SU-DHL-6 (cell line): Measurements from ENCODE around the gene FAM124A.

Experiments used
- H2AFZ ChIP-seq: fragments of 200-600 bp; sonication (generic); 2 replicates; pipeline ENCODE4 v1.6.1; 2014; ENCODE audit warnings: low read depth, mild to moderate bottlenecking, moderate library complexity, mixed read lengths, antibody characterized with exemption, low read length; ENCODE audit not compliant: severe bottlenecking
- H3F3A ChIP-seq: fragments of 200-600 bp; shearing (Covaris generic); 2 replicates; pipeline ENCODE4 v1.6.0; 2016; ENCODE audit warnings: antibody characterized with exemption, mild to moderate bottlenecking; ENCODE audit not compliant: insufficient read depth
- H3K27ac ChIP-seq: fragments of 200-600 bp; sonication (generic); 2 replicates; pipeline ENCODE4 v1.5.1; 2016; ENCODE audit warnings: low read depth, mild to moderate bottlenecking, low read length, moderate library complexity, mixed read lengths
- H3K27me3 ChIP-seq: fragments of 200-600 bp; sonication (generic), shearing (Covaris generic); 2 replicates; pipeline ENCODE4 v1.6.0; 2014; ENCODE audit warnings: mild to moderate bottlenecking, low read length
- H3K36me3 ChIP-seq: fragments of 200-600 bp; sonication (generic); 2 replicates; pipeline ENCODE4 v1.6.1; 2014; ENCODE audit warnings: mild to moderate bottlenecking, low read length, mixed read lengths
- H3K4me2 ChIP-seq: fragments of 300-600, 200-600 bp; shearing (Covaris generic), sonication (generic); 2 replicates; pipeline ENCODE4 v1.6.0; 2014; ENCODE audit warnings: low read length, low read depth, mild to moderate bottlenecking; ENCODE audit not compliant: poor library complexity, severe bottlenecking
- H3K4me3 ChIP-seq: fragments of 200-600 bp; sonication (generic); 2 replicates; pipeline ENCODE4 v1.5.1; 2014; ENCODE audit warnings: antibody characterized with exemption, low read length, mild to moderate bottlenecking, mixed read lengths; ENCODE audit not compliant: insufficient read depth, poor library complexity, severe bottlenecking
- H3K79me2 ChIP-seq: fragments of 200-600 bp; sonication (generic); 2 replicates; pipeline ENCODE4 v1.6.1; 2014; ENCODE audit warnings: mild to moderate bottlenecking, low read length, moderate library complexity; ENCODE audit not compliant: insufficient read depth
- H3K9ac ChIP-seq: fragments of 200-600 bp; sonication (generic); 2 replicates; pipeline ENCODE4 v1.7.0; 2014; ENCODE audit warnings: mild to moderate bottlenecking, low read length
- H3K9me2 ChIP-seq: fragments of 200-600 bp; sonication (generic); replicated peaks from 2 replicates; pipeline ENCODE4 v1.6.1; 2014; ENCODE audit warnings: low read length; ENCODE audit not compliant: insufficient read depth
- H3K9me3 ChIP-seq: fragments of 200-600 bp; sonication (generic); 2 replicates; pipeline ENCODE4 v1.6.1; 2014; ENCODE audit warnings: low read length, mixed read lengths; ENCODE audit not compliant: insufficient read depth
- H4K20me1 ChIP-seq: fragments of 200-600 bp; sonication (generic); 2 replicates; pipeline ENCODE4 v1.6.1; 2014; ENCODE audit warnings: low read depth, mild to moderate bottlenecking, antibody characterized with exemption, low read length, moderate library complexity, mixed read lengths
- EZH2phosphoT487 ChIP-seq: fragments of 200-600 bp; sonication (generic), shearing (Covaris generic); conservative IDR thresholded peaks from 2 replicates; pipeline ENCODE4 v1.6.1; 2018; ENCODE audit warnings: mild to moderate bottlenecking, antibody characterized with exemption, low read length, moderate library complexity, mixed read lengths
- TF ChIP-seq, protein P1 (sequence below): fragments of 200-600 bp; sonication (generic); IDR thresholded peaks from one replicate; pipeline ENCODE4 v1.5.1; 2017; ENCODE audit warnings: antibody characterized with exemption, mild to moderate bottlenecking, low read length, moderate library complexity; ENCODE audit not compliant: insufficient read depth, poor library complexity, severe bottlenecking

The FAM124A gene

DNA sequence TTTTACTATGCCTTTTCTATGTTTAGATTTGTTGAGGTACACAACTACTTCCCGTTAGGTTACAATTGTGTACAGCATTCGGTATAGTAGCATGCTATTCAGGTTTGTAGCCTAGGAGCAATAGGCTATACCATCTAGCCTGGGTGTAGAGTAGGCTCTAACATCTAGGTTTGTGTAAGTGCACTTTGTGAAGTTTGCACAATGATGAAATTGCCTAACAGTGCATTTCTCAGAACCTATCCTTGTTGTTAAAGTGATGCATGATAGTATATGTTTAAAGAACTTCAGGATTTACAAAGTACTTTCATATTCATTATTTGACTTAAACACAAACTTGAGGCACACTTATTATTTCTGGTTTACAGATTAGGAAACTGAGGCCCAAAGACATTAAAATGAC lies 105.8 kb downstream of the FAM124A start:
- Histone ChIP-seq H3K27me3 (no peaks in the 10 kb centered on the region), H3K27ac (no peak overlapping the region), H3K79me2 (no peaks in the 10 kb centered on the region), H3K36me3 (no peaks in the 10 kb centered on the region), H3F3A (no peaks in the 10 kb centered on the region), H2AFZ (no peak overlapping the region), H3K4me3 (no peak overlapping the region), H3K4me2 (no peak overlapping the region), H3K9me3 (no peaks in the 10 kb centered on the region), H3K9me2 (no peaks in the 10 kb centered on the region), H4K20me1 (no peaks in the 10 kb centered on the region), H3K9ac (no peak overlapping the region)
- no peak for TF ChIP-seq EZH2phosphoT487
- TF ChIP-seq, protein P1, sequence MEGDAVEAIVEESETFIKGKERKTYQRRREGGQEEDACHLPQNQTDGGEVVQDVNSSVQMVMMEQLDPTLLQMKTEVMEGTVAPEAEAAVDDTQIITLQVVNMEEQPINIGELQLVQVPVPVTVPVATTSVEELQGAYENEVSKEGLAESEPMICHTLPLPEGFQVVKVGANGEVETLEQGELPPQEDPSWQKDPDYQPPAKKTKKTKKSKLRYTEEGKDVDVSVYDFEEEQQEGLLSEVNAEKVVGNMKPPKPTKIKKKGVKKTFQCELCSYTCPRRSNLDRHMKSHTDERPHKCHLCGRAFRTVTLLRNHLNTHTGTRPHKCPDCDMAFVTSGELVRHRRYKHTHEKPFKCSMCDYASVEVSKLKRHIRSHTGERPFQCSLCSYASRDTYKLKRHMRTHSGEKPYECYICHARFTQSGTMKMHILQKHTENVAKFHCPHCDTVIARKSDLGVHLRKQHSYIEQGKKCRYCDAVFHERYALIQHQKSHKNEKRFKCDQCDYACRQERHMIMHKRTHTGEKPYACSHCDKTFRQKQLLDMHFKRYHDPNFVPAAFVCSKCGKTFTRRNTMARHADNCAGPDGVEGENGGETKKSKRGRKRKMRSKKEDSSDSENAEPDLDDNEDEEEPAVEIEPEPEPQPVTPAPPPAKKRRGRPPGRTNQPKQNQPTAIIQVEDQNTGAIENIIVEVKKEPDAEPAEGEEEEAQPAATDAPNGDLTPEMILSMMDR, result no peak

DNA sequence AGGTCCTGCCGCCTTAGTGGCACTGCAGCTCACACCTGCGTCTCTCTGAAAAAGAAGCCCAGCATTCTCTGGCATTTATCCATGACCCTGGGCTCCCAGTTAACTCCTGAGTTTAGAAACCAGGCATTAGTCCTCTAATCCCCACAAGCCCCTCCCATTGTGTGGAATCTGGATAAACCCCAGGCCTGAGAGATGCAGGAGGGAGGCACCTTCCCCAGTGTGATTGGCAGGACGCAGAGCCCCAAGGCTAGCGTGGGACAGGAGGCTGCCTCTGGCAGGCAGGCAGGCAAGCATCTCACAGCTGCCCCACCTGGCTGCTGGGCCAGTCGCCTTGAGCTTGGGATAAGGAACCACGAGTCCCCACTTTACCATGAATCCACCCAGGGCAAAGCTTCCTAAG lies 106.3 kb downstream of the FAM124A start:
- no peak overlapping the region for H3K27ac ChIP-seq
- H3K79me2 ChIP-seq, result no peaks in the 10 kb centered on the region
- no peaks in the 10 kb centered on the region for H3K9me3 ChIP-seq
- no peak overlapping the region for H3K4me2 ChIP-seq
- no peaks in the 10 kb centered on the region for H3K27me3 ChIP-seq
- H3K4me3 ChIP-seq, result no peak overlapping the region
- H2AFZ ChIP-seq, result no peak overlapping the region
- H3K36me3 ChIP-seq, result no peaks in the 10 kb centered on the region
- no peaks in the 10 kb centered on the region for H4K20me1 ChIP-seq
- no peaks in the 10 kb centered on the region for H3F3A ChIP-seq
- no peak overlapping the region for H3K9ac ChIP-seq
- no peaks in the 10 kb centered on the region for H3K9me2 ChIP-seq
- TF ChIP-seq EZH2phosphoT487, result no peak
- TF ChIP-seq, protein P1, result no peak

DNA sequence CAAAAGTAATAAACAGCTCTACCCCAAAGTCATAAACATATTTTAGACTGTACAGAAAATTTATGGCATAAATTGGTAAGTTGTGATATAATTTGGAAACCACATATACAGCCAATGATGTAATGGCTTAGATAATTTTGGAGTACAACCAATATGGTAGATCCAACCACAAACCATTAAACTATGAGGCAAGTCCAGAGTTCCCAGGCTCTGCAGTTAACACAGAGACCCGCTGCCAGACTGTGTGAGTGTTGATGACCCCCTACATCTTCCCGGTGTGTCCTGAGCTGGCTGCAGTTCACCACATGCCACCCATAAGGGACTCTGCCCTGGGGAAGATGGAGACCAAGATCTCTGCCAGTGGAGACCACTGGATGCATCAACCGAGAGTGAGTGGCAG lies 107.4 kb downstream of the FAM124A start:
- TF ChIP-seq EZH2phosphoT487, result no peak
- TF ChIP-seq, protein P1, result no peak
- H3K36me3 ChIP-seq, result no peaks in the 10 kb centered on the region
- no peaks in the 10 kb centered on the region for H3F3A ChIP-seq
- no peaks in the 10 kb centered on the region for H3K27me3 ChIP-seq
- no peaks in the 10 kb centered on the region for H3K9me2 ChIP-seq
- H3K4me3 ChIP-seq, result no peak overlapping the region
- no peak overlapping the region for H3K9ac ChIP-seq
- H3K9me3 ChIP-seq, result no peaks in the 10 kb centered on the region
- no peak overlapping the region for H3K27ac ChIP-seq
- H3K4me2 ChIP-seq, result no peak overlapping the region
- no peaks in the 10 kb centered on the region for H4K20me1 ChIP-seq
- no peak overlapping the region for H2AFZ ChIP-seq
- no peaks in the 10 kb centered on the region for H3K79me2 ChIP-seq
